Upper lobe of right lung (tissue), 1 donor: ENCODE data around the gene FRZB. TPM values are rescaled to one million over a fixed set of nuclear protein-coding genes. Genes with fewer than 3 reads are reported as not detected.
A peak's percentile ranks its signal among the peaks of the same experiment; 100 is the strongest.

Source experiments
- ATAC-seq: fragments of 200-7000 bp; cut with Tn5 transposase; one replicate; pipeline ENCODE4 v1.9.1; 2020; ENCODE audit warnings: mild to moderate bottlenecking, moderate library complexity
- DNase-seq: peaks from one replicate; pipeline ENCODE4 v3.0.0-alpha.2; 2020
- H3K27ac ChIP-seq: fragments of 200-600 bp; one replicate; pipeline ENCODE4 v1.8.0; 2022
- H3K27me3 ChIP-seq: fragments of 200-600 bp; one replicate; pipeline ENCODE4 v1.8.0; 2022; ENCODE audit warnings: mild to moderate bottlenecking
- H3K36me3 ChIP-seq: fragments of 200-600 bp; one replicate; pipeline ENCODE4 v1.8.0; 2022
- H3K4me1 ChIP-seq: fragments of 200-600 bp; one replicate; pipeline ENCODE4 v1.8.0; 2022
- H3K4me3 ChIP-seq: fragments of 200-600 bp; one replicate; pipeline ENCODE4 v1.8.0; 2022; ENCODE audit warnings: mild to moderate bottlenecking
- H3K9me3 ChIP-seq: fragments of 200-600 bp; one replicate; pipeline ENCODE4 v1.8.0; 2022
- intact Hi-C: fragments of 100-400 bp; cut with DNase I; formaldehyde crosslinking; loops from one replicate; pipeline ENCODE4 v1.11.0; 2022
- total RNA-seq: library from RNA; stranded (reverse); fragmentation: NEBNext Ultra II Directional; extraction: Animal tissue kit (Norgen Biotek cat#: 25700); gene quantifications from one replicate; pipeline ENCODE4 v1.2.1, GENCODE V29; 2021
- TF ChIP-seq, protein P1 (sequence below): fragments of 200-600 bp; IDR thresholded peaks from one replicate; pipeline ENCODE4 v1.8.0; 2022; ENCODE audit warnings: antibody characterized with exemption
- donor health status: DM: no; HTN: yes; CAD: no; lungs with severe emphysema.

Gene FRZB
- total RNA-seq, 1 donor from 2014 or later = 14.0 TPM

DNA sequence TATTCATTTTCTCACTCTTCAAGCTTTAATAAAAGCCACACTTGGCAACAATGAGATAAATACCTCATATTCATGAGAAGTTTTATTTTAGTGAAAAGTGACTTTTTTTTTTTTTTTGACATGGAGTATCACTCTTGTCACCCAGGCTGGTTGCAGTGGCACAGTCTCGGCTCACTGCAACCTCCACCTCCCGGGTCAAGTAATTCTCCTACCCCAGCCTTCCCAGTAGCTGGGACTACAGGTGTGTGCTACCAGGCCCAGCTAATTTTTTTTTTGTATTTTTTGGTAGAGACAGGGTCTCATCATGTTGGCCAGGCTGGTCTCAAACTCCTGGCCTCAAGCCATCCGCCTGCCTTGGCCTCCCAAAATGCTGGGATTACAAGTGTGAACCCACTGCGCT lies 47.0 kb downstream of the FRZB start:
- no peaks in the 10 kb centered on the region for H3K27me3 ChIP-seq

DNA sequence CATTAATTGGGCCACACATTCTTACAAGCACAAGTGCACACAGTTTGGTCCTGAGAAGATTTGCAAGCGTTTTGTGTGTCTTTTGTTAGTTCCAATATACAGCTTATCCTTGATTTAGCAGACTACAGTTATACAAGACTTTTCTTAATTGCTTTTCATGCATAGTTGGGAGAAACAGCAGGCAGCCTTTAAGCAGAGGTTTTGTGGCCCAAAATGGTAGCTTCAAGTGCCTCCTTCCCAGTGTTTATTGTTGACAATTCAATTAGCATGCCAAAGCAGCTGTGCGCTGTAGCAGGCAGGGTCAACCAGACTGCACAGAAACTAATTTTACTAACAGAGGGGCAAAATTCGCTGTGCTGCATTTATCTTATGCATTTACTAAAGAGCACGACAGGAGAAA lies 47.5 kb downstream of the FRZB start:
- H3K36me3 ChIP-seq = no peaks in the 10 kb centered on the region
- TF ChIP-seq, protein P1, sequence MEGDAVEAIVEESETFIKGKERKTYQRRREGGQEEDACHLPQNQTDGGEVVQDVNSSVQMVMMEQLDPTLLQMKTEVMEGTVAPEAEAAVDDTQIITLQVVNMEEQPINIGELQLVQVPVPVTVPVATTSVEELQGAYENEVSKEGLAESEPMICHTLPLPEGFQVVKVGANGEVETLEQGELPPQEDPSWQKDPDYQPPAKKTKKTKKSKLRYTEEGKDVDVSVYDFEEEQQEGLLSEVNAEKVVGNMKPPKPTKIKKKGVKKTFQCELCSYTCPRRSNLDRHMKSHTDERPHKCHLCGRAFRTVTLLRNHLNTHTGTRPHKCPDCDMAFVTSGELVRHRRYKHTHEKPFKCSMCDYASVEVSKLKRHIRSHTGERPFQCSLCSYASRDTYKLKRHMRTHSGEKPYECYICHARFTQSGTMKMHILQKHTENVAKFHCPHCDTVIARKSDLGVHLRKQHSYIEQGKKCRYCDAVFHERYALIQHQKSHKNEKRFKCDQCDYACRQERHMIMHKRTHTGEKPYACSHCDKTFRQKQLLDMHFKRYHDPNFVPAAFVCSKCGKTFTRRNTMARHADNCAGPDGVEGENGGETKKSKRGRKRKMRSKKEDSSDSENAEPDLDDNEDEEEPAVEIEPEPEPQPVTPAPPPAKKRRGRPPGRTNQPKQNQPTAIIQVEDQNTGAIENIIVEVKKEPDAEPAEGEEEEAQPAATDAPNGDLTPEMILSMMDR = no peak
- no peaks in the 10 kb centered on the region for H3K27me3 ChIP-seq
- H3K9me3 ChIP-seq = no peaks in the 10 kb centered on the region
- ATAC-seq (no peak), DNase-seq (no peak)
- no peak overlapping the region for H3K4me3 ChIP-seq
- no peaks in the 10 kb centered on the region for H3K4me1 ChIP-seq
- intact Hi-C loops = no loop called here
- no peak overlapping the region for H3K27ac ChIP-seq

More for the DNA sequence above, 47.0 kb downstream of the FRZB start:
- TF ChIP-seq, protein P1 = no peak
- no peak for ATAC-seq
- Histone ChIP-seq H3K27ac (no peak overlapping the region), H3K4me1 (no peaks in the 10 kb centered on the region), H3K4me3 (no peak overlapping the region), H3K9me3 (no peaks in the 10 kb centered on the region), H3K36me3 (no peaks in the 10 kb centered on the region)
- DNase-seq = no peak
- intact Hi-C loops = no loop called here

DNA sequence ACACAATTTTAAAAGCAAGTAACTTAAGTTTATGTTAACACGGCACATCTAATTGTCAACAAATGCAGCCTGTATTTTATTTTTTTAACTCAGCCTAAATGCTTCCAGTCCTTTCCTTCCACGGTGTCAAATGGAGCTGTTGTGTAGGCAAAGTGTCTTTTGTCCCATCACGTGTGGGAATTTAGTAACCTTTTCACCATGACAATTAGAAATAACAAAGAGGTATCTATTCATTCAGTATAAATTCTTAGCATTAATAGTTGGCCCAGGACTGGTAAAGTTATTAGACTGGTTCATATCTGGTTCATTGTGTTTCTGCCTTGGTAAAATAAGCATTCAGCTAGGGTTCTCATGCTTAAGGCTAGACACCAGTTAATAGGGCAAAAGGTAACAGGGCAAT lies 47.9 kb downstream of the FRZB start:
- no peak for DNase-seq

DNA sequence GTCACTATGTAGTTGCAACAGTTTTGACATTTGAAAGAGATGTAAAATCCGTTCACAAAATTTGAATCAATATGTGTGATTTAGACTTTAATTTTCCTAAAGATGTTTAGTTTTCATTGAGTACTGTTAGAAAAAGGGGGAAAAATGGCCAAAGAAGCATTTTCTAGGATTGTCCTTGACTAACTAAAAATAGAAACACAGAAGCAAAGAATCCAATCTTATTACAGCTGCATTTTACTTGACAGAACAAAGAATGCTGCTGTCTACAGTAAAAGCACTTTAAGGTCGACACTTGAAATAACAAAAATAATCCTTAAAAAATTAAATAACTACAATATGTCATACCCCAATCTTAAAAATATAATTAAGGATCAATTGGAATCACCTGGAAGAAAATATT lies 48.9 kb downstream of the FRZB start:
- no peak overlapping the region for H3K27ac ChIP-seq
- no peaks in the 10 kb centered on the region for H3K9me3 ChIP-seq
- H3K4me1 ChIP-seq = no peaks in the 10 kb centered on the region
- intact Hi-C loops = no loop called here
- no peak overlapping the region for H3K4me3 ChIP-seq
- H3K27me3 ChIP-seq = no peaks in the 10 kb centered on the region
- TF ChIP-seq, protein P1 = no peak
- DNase-seq (no peak), ATAC-seq (no peak)
- no peaks in the 10 kb centered on the region for H3K36me3 ChIP-seq

More for the DNA sequence above, 47.9 kb downstream of the FRZB start:
- H3K4me3 ChIP-seq = no peak overlapping the region
- ATAC-seq = no peak
- intact Hi-C loops = no loop called here
- H3K36me3 ChIP-seq = no peaks in the 10 kb centered on the region
- no peaks in the 10 kb centered on the region for H3K27me3 ChIP-seq
- TF ChIP-seq, protein P1 = no peak
- H3K9me3 ChIP-seq = no peaks in the 10 kb centered on the region
- no peak overlapping the region for H3K27ac ChIP-seq
- H3K4me1 ChIP-seq = no peaks in the 10 kb centered on the region

DNA sequence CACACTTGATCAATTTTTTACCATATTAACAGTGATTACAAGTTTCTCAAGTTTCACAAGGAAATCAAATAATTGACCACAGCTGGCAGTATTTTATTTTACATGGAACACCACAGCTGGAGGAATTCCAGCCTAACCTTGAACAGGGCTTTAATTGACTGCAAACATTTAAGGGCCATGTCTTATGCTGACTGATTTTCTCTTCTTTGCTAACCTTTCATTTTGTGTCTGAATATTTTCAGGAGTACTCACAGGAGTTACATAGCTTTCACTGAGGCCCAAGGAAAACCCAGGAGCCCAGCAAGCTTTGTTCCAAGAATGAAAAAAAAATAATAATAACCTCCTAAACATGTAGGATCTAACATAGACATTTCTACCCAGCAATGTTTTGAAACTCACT lies 49.6 kb downstream of the FRZB start:
- Histone ChIP-seq H3K9me3 (no peaks in the 10 kb centered on the region), H3K27me3 (no peaks in the 10 kb centered on the region), H3K36me3 (no peaks in the 10 kb centered on the region), H3K4me1 (no peaks in the 10 kb centered on the region), H3K27ac (peak overlapping the region; percentile 36), H3K4me3 (no peak overlapping the region)
- intact Hi-C loops = no loop called here
- DNase-seq (no peak), ATAC-seq (no peak)
- TF ChIP-seq, protein P1 = no peak

DNA sequence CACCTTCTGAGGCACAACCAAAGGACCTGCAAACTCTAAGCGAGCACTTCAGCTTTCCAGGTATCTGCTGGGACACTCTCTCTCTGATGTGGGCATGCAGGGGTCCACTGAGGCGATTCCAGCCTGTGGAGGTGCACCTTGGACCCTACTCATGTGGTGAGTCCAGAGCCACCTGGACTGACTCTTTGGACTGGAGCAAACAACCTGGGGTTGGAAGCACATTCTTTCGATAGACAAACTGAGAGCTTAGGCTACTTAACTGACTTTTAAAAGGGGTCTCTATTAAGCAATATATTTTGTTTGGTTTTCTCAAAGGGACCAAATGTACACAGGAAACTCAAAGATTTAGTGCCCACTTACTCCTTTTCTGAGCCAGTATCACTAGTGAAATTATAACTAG lies 51.6 kb downstream of the FRZB start:
- TF ChIP-seq, protein P1 = no peak
- DNase-seq (no peak), ATAC-seq (no peak)
- H3K27ac ChIP-seq = no peak overlapping the region
- H3K4me1 ChIP-seq = no peaks in the 10 kb centered on the region
- no peaks in the 10 kb centered on the region for H3K27me3 ChIP-seq
- no peaks in the 10 kb centered on the region for H3K9me3 ChIP-seq
- intact Hi-C loops = no loop called here
- H3K4me3 ChIP-seq = no peak overlapping the region
- no peaks in the 10 kb centered on the region for H3K36me3 ChIP-seq
